Measurements from ENCODE around the gene ST3GAL3.

ST3GAL3 gene

GRCh38 chr1:43882763-43883162, 175.4 kb downstream of the ST3GAL3 start:
- DNase-seq: no peak

GRCh38 chr1:43883321-43883720, 176.0 kb downstream of the ST3GAL3 start:
- DNase-seq: no peak

GRCh38 chr1:43885279-43885801, 178.0 kb downstream of the ST3GAL3 start:
- no peak for DNase-seq

GRCh38 chr1:43887748-43888147, 180.4 kb downstream of the ST3GAL3 start:
- no peak for DNase-seq

GRCh38 chr1:43890815-43891214, 183.5 kb downstream of the ST3GAL3 start:
- DNase-seq: no peak

GRCh38 chr1:43893006-43893405, 185.7 kb downstream of the ST3GAL3 start:
- no peak for DNase-seq

GRCh38 chr1:43898981-43899380, 191.6 kb downstream of the ST3GAL3 start:
- DNase-seq: no peak

- no peak for DNase-seq
These were observed 193.1 kb downstream of the ST3GAL3 start for GRCh38 chr1:43900386-43900785.

- no peak for DNase-seq
These were observed 194.0 kb downstream of the ST3GAL3 start for GRCh38 chr1:43901196-43901961.

GRCh38 chr1:43902058-43902831, 194.9 kb downstream of the ST3GAL3 start:
- no peak for DNase-seq

- DNase-seq: no peak
These were observed 197.6 kb downstream of the ST3GAL3 start for GRCh38 chr1:43904660-43905551.

GRCh38 chr1:43908226-43908625, 200.9 kb downstream of the ST3GAL3 start:
- no peak for DNase-seq

- DNase-seq: no peak
These were observed 201.5 kb downstream of the ST3GAL3 start for GRCh38 chr1:43908858-43909257.

- no peak for DNase-seq
These were observed 203.0 kb downstream of the ST3GAL3 start for GRCh38 chr1:43910343-43910742.

GRCh38 chr1:43912607-43913006, 205.3 kb downstream of the ST3GAL3 start:
- no peak for DNase-seq

- no peak for DNase-seq
These were observed 205.7 kb downstream of the ST3GAL3 start for GRCh38 chr1:43913051-43913501.

- DNase-seq: no peak
These were observed 206.5 kb downstream of the ST3GAL3 start for GRCh38 chr1:43913666-43914360.

- no peak for DNase-seq
These were observed 207.5 kb downstream of the ST3GAL3 start for GRCh38 chr1:43914576-43915525.

GRCh38 chr1:43919906-43920305, 212.6 kb downstream of the ST3GAL3 start:
- DNase-seq: no peak

- no peak for DNase-seq
These were observed 213.7 kb downstream of the ST3GAL3 start for GRCh38 chr1:43921022-43921421.

- DNase-seq: no peak
These were observed 217.2 kb downstream of the ST3GAL3 start for GRCh38 chr1:43924516-43924915.
